ENCODE measurements around the gene NR3C2. TPM values are rescaled to one million over a fixed set of nuclear protein-coding genes. Genes with fewer than 3 reads are reported as not detected.
A peak's percentile ranks its signal among the peaks of the same experiment; 100 is the strongest.

NR3C2 gene
- total and polyA plus RNA-seq, 2 of the 4 experiments (the other 2 are of a cell fraction), result 1.1 to 2.3 TPM

DNA sequence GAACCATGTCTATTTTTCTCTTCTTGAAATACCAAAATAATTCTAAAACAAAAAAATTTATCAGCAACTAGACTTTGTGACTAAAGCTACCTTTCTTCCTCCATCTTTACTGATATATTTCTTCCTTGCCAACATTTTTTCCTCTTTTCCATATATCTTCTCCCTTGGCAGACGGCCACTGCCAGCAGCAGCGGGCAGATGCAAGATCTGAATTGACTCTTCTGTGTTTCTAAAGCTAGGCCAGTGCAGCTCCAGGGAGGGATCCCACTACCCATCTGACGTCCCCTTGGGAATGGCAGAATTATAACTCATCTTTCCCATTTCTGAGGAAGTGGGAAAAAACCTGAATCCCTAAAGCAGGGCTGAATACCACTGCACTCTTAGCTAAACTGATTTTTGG, 206.4 kb downstream of the NR3C2 start:
- no TSS peak for BruUV-seq (replicated peaks)
- DNase-seq (no peak), ATAC-seq (ENCODE audit: low read depth) (no peak)
- Histone ChIP-seq H2AK5ac (ENCODE audit: low read depth, low read length) (no peak overlapping the region), H3K9me1 (ENCODE audit: insufficient read depth, low read length) (no peaks in the 10 kb centered on the region), H3K18ac (ENCODE audit: low read depth, low read length) (no peak overlapping the region), H3K4me1 (ENCODE audit: control insufficient read depth, insufficient read depth, low read length) (no peaks in the 10 kb centered on the region), H3K9ac (ENCODE audit: low read depth, low read length) (no peak overlapping the region), H2AFZ (replicated peaks; ENCODE audit: low read length, poor library complexity) (no peak overlapping the region), H4K20me1 (ENCODE audit: insufficient read depth, low read length) (no peaks in the 10 kb centered on the region), H3K27ac (ENCODE audit: insufficient read depth, low read length) (no peak overlapping the region), H3K4me2 (ENCODE audit: low read depth, low read length) (no peak overlapping the region), H2BK15ac (ENCODE audit: low read depth, low read length) (no peak overlapping the region), H3K56ac (ENCODE audit: extremely low read depth, insufficient read depth, low read length) (no peak overlapping the region), H3K36me3 (ENCODE audit: control insufficient read depth, insufficient read depth, low read length) (no peaks in the 10 kb centered on the region), H4K8ac (ENCODE audit: low read depth in 2 of 2, low read length in 2 of 2) (no peak overlapping the region), H2BK120ac (ENCODE audit: low read depth, low read length) (no peak overlapping the region), H3K27me3 (ENCODE audit: control insufficient read depth, insufficient read depth, low read length) (no peaks in the 10 kb centered on the region), H2BK20ac (ENCODE audit: low read depth, low read length) (no peak overlapping the region), H4K91ac (ENCODE audit: insufficient read depth, low read depth, low read length) (no peak overlapping the region), H3K9me3 (ENCODE audit: control insufficient read depth, insufficient read depth, low read length) (no peaks in the 10 kb centered on the region), H3K4ac (ENCODE audit: low read depth, low read length) (no peak overlapping the region), H2AK9ac (replicated peaks; ENCODE audit: low read depth, low read length, poor library complexity) (peak overlapping the region; percentile 23), H3K4me3 (ENCODE audit: insufficient read depth, low read depth, low read length) (no peak overlapping the region), H3K14ac (replicated peaks; ENCODE audit: low read depth, low read length) (no peak overlapping the region), H3K79me1 (ENCODE audit: low read depth in 1 of 2, low read length in 2 of 2) (no peaks in the 10 kb centered on the region), H4K5ac (ENCODE audit: low read depth, low read length) (no peak overlapping the region), H2BK5ac (ENCODE audit: low read depth, low read length, poor library complexity, severe bottlenecking) (no peak overlapping the region), H3K23ac (ENCODE audit: low read depth, low read length) (no peak overlapping the region)
- ChIA-PET POLR2A (ENCODE audit: unreplicated experiment) (no interaction called here), CTCF (interaction anchor here (0.6 kb wide), 1 partner anchor 30 kb away, joined by 5 read pairs; no protein-coding TSS in a partner anchor)
- TF ChIP-seq, protein P1, sequence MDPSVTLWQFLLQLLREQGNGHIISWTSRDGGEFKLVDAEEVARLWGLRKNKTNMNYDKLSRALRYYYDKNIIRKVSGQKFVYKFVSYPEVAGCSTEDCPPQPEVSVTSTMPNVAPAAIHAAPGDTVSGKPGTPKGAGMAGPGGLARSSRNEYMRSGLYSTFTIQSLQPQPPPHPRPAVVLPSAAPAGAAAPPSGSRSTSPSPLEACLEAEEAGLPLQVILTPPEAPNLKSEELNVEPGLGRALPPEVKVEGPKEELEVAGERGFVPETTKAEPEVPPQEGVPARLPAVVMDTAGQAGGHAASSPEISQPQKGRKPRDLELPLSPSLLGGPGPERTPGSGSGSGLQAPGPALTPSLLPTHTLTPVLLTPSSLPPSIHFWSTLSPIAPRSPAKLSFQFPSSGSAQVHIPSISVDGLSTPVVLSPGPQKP (IDR thresholded peaks at IDR 0.05; ENCODE audit: borderline replicate concordance, low read depth, low read length), result no peak
- TF ChIP-seq MXI1 (IDR thresholded peaks at IDR 0.05; ENCODE audit: borderline replicate concordance, low read depth, low read length) (no peak), BHLHE40 (IDR thresholded peaks at IDR 0.05; ENCODE audit: low read depth, low read length) (no peak), CEBPB (IDR thresholded peaks at IDR 0.05; ENCODE audit: low read depth, low read length) (no peak), CHD1 (IDR thresholded peaks at IDR 0.05; ENCODE audit: low read depth, low read length) (no peak), RCOR1 (IDR thresholded peaks at IDR 0.05; ENCODE audit: insufficient replicate concordance, low read length) (no peak), SMC3 (IDR thresholded peaks at IDR 0.05; ENCODE audit: low read depth, low read length) (no peak), USF2 (IDR thresholded peaks at IDR 0.05; ENCODE audit: low read depth, low read length) (no peak), FOS (IDR thresholded peaks at IDR 0.05; ENCODE audit: low read depth, low read length) (no peak), NFE2L2 (IDR thresholded peaks at IDR 0.05; ENCODE audit: low read depth, low read length) (no peak), RAD21 (IDR thresholded peaks at IDR 0.05; ENCODE audit: low read length) (no peak), MAFK (IDR thresholded peaks at IDR 0.05; ENCODE audit: low read depth, low read length) (no peak), CTCF (conservative IDR thresholded peaks at IDR 0.05; ENCODE audit: low read depth, low read length) (no peak), POLR2A (IDR thresholded peaks at IDR 0.05; ENCODE audit: low read depth, low read length) (no peak), MAZ (IDR thresholded peaks at IDR 0.05; ENCODE audit: borderline replicate concordance, low read depth, low read length) (no peak)
- intact Hi-C loops (cut with micrococcal nuclease) (no loop called here), in situ Hi-C loops (cut with MboI; ENCODE audit: low sequenced_read_pairs) (no loop called here), dilution Hi-C loops (cut with HindIII; ENCODE audit: low sequenced_read_pairs, unreplicated experiment) (no loop called here)
- WGBS, 2 experiments (ENCODE audit: extremely low coverage in 2 of 2, insufficient read length in 1 of 2), result no CpG with 5 or more reads among the region's 3 CpGs

All from IMR-90 (cell line).